ENCODE results near the gene LMO7.

GRCh38 chr13:75831389-75831788 is 195.3 kb downstream of the LMO7 start:
- TF ChIP-seq CTCF (IDR thresholded peaks at IDR 0.05; ENCODE audit: low read length) (no peak), EZH2 (IDR thresholded peaks at IDR 0.05; ENCODE audit: borderline replicate concordance, low read length) (no peak)
